SK-N-MC (cell line): ENCODE data around the gene APELA.

Experiments used
- EZH2 ChIP-seq: fragments of 200-600 bp; sonication (generic); IDR thresholded peaks from one replicate; pipeline ENCODE4 v1.6.1; 2017; ENCODE audit warnings: antibody characterized with exemption
- POLR2AphosphoS5 ChIP-seq: IDR thresholded peaks from 2 replicates; pipeline ENCODE4 v1.6.1; 2012; ENCODE audit warnings: mild to moderate bottlenecking, low read depth, low read length, borderline replicate concordance

DNA sequence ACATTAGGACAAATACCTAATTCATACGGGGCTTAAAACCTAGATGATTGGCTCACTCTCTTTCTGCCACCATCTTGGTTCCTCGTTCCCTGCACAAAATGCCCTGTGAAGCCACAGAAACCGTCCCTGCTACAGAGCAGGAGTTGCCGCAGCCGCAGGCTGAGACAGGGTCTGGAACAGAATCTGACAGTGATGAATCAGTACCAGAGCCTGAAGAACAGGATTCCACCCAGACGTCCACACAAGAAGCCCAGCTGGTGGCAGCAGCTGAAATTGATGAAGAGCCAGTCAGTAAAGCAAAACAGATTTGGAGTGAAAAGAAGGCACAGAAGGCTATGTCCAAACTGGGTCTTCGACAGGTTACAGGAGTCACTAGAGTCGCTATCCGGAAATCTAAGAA lies 66.2 kb downstream of the APELA start:
- TF ChIP-seq EZH2 = no peak
- TF ChIP-seq POLR2AphosphoS5 = no peak
